GM19455 (cell line): ENCODE measurements around the gene CRACDL.
"Not testable (repeated sequence)": the region's sequence is repeated elsewhere in the genome, so short reads cannot be mapped to it uniquely, and the experiment has no call there.

Experiments
- ATAC-seq: cut with Tn5 transposase; IDR thresholded peaks from one replicate; pipeline ENCODE4 v1.9.1; 2021; ENCODE audit not compliant: unreplicated experiment

Gene CRACDL

DNA sequence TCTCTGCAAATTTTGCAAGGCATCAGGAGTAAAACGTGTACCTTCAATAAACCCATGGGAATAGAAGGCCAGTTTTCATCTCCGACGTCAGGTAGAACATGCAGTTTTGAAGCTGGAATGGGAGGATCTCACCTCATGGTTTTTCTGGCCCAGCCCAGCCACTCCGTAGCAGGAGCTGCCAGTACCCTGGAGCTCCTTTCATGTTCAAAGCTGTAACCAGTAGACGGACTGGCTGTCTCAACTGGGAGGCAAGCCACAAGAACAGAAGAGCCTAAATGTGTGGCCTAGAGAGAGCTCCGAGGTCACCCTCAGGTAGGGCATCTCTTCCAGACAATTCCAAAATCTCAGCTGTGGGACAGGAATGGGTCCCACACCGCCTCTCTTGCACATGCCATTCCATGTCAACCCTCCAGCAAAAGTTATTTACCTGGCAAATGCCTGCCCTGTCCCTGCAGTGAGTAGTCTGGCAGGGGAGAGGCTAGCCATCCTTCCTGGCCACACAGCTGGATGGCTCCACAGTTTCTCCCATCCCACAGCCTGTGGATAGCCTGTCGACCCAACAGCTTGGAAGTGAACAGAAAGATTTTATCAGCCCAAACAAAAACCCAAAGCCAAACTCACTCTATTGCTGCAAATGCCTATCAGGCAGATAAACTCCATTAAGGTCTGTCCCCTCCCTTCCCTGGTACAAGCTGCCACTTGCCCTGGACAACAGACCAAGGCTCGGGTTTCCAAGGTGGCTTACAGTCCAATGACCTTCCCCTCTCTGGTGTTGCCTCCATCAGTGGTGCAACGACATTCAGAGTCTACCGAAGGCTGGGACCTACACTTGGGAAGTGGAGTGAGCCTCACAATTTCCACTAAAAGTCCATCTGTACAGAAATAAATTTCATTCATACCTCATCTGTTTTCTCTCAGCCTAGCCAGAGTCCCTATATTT is 27.8 kb downstream of the CRACDL start:
- no peak for ATAC-seq

GRCh38 chr2:98907385-98907784 is 28.6 kb downstream of the CRACDL start:
- no peak for ATAC-seq

DNA sequence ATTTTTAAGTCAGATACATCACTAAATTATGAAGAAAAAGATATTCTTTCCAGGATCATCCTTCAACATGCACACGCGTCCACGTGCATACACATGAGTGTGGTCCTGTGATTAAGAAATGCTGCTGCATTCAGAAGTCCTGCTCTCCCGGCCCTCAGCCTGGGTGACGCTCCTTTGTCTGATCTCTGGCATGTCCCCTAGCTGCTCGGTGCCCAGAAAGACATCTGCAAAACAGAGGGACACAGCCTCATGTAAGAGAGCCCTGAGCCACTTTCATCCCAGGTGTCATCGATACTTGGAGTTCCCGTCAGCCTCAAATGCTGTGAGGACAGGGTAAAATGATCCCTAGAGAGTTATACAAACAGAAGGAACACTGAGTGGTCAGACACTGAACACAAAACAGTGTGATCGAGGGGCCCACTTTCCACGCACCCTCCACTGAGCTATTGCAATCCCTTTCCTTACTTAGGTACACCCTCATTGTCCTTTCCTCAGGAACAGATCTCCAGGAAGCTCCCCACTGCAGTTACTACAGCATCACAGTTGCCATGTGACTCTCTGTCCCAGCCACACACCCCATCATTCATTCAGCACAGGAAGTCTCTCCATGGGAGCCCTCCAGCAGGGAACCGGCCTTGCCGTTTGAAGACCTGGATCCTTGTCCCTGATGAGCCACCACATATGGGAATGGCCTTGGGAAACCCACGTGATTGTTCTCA is 32.1 kb downstream of the CRACDL start:
- ATAC-seq: no peak

GRCh38 chr2:98903064-98903355 is 33.0 kb downstream of the CRACDL start:
- no peak for ATAC-seq

DNA sequence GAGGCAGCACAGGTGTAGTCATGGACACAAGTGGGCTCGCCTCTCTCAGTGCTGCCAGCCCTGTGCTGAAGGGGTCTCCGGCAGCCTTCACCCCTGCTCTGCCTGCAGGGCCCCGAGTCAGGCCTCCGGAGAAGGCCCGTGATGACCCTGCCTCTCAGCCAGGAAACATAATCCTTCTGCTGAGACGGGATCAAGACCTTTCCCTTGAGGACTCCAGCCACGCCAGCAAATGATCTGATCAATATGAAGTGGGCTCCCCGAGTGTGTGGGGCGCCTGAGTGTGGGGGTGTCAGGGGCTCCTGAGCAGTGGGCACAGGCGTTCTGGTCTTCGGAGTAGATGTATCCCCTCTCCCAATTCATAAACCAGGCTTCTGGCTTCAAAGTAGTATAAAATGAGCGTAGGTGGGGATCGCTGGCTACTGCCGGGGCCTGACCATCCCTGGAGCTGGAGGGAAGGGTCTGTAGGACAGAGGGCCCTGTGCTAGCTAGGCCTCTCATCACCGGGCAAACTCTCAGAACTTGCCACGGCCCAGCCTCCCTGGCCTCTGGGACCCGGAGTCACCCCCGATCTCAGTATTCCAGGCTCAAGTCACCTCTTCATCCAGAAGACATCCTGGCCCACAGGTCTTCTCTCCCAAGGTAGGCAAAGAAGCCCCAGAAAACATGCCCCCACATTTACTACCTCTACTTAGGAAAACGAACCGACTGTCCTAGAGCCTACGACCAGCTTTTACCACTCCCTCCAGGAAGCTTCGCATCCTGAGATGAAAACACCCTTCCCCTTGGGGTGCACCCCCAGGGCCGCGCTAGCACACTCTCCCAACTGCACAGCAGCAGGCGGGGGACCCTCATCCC is 33.6 kb downstream of the CRACDL start:
- no peak for ATAC-seq

DNA sequence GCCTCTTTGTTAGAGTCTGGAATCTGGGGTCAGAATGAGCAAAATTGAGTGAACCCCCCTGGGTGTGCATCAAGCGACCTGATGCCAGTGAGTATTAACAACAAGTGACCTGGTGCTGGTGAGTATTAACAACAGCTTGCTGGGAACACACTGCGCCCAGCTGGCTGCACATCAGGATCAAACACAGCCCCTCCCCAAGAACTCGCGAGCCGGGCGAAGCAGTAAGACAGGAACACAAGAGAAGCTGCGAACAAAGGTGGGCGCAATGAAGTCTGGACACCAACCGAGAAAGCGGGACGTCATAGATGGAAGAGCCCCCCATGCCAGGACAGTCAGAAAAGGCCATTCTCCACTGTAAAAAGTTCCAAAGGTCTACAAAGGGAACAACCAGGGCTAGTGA is 34.3 kb downstream of the CRACDL start:
- no peak for ATAC-seq

DNA sequence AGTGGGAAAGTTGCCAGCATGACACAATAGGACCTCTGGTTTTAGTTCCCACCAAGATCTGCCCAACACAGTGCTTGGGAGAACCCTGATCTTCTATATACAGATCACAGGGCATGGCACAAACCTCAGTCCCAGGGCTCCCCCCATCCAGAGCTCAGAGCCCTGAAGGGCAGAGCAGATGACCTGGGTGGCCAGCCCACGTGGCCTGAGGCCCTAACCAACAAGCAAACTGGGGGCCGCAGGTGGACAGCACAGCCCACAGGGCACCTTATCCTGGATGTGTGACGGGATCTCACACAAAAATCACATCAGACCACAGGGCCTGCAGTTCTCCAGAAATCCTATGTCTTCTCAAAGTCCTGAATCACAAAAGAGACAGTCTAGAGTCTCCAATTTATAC is 34.7 kb downstream of the CRACDL start:
- no peak for ATAC-seq

GRCh38 chr2:98900721-98901120 is 35.3 kb downstream of the CRACDL start:
- no peak for ATAC-seq

DNA sequence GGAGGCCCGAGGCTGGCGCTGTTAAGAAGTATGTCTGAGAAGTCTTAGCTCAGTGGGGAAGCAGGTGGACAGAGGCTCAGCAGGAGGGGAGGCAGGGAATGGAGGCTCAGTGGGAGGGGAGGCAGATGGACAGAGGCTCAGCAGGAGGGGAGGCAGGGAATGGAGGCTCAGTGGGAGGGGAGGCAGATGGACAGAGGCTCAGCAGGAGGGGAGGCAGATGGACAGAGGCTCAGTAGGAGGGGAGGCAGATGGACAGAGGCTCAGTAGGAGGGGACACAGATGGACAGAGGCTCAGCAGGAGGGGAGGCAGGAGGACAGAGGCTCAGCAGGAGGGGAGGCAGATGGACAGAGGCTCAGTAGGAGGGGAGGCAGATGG is 36.3 kb downstream of the CRACDL start:
- ATAC-seq: not testable (repeated sequence)

DNA sequence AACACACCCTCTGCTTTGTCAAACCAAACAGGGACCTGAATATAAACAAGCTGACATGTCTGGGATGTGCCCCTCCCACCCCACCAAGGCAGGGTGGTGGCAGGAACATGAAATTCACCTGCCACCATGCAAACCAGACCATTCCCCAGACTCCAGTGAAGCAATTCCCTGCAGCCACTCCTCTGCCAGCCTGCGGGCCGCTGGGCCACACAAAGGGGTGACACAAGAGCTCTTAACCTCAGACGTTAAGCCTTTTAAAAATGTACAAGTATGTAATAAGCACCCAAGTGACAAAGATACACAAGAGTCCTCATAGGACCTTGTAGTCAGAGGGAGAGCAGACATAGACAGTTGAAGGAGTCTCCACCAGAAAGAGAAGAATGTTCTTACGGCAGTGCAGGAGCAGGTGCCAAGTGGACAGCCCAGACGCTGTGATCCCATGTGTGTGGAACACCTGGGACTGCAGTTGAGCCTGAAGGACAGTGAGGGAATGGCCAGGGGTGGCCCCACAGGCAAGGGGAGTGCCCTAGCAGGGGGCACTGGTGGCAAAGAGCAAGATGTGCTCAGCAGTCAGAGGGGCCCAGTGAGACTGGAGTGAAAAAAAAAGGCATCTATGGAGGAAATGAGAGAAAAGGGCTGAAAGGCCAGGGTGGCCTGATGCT is 36.9 kb downstream of the CRACDL start:
- ATAC-seq: no peak

DNA sequence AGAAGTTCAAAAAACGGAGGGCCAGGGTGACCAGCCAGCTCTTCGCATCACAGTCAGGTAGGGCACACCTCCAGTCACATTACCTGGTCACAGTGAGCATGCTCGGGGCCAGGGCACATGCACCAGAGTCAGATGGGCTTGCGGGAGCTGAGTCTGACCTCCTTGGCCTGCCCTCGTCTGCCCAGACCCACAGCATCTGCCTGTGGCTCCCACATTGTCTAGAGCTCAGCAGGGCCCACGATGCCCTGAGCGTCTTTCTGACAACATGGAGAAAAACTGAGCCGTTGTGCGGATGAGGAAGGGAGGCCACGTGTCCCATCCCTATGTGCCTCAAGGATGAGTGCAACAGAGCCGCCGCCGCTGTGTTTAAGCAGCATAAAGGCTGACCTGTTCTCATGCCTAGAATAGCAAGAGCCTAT is 37.6 kb downstream of the CRACDL start:
- ATAC-seq: no peak

DNA sequence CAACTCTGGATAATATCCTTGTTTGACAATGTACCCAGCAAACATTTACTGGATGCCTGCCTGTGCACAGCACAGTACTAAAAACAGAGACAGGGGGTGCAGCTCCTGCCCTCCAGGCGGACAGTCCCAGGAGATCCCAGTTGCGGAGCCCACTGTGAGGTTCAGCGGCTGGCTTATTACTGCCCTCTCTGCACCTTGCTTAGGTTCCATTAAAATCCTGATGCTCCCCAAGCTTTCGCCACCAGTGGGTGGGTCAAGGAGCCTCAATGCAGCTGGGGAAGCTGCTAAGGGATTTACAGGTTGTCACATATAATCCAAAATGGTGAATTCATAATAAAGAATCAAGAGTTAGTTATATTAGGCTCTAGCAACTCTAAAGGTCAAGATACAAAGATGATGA is 38.3 kb downstream of the CRACDL start:
- no peak for ATAC-seq

DNA sequence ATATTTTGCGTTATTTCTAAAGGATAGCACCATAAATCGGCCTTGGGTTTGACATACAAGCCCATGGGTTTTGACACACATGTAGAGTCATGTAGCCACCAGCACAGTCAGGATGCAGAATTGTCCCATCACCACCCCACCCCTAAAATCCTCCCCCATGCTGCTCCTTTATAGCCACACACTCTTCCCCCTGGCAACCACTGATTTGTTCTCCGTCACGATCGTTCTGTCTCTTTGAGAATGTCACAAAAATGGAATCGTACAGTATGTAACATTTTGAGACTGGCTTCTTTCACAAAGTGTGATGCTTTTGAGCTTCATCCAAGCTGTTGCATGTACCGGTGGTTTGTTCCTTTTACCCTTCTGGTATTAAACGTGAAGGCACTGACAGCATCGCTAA is 39.1 kb downstream of the CRACDL start:
- no peak for ATAC-seq

DNA sequence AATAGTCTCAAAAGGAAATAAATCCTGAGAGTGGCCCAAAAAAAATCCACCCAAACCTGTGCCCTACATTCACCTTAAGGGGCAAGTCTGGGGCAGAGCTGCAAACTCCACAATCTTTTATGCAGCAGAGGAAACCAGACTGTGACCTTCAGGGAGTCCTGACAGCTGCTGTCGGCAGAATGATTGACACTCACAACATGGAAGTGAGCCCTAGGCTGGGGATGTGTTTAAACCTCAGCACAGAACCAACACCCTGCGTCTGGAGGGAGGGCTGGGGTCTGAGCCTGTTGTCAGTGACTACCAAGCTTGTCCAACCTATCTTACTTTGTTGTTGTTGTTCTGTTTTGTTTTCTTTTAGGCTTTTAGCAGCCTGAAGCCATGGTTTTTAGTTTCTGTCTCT is 39.6 kb downstream of the CRACDL start:
- ATAC-seq: no peak

DNA sequence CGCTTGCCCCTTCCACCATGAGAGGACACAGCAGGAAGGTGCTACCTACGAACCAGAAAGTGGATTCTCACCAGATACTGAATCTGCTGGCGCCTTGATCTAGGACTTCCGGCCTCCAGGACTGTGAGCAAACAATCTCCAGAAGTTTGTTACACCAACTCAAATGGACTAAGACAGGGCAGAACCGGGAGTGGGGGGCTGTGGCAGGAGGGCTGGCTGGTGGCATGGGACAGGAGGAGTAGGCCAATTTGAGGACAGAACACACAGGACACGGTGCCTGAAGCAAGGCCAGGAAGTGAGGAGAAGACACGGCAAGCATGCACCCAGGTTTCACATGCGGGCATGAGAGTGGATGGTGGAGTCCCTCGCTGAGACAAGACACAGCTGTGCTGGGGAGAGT is 40.1 kb downstream of the CRACDL start:
- ATAC-seq: no peak

DNA sequence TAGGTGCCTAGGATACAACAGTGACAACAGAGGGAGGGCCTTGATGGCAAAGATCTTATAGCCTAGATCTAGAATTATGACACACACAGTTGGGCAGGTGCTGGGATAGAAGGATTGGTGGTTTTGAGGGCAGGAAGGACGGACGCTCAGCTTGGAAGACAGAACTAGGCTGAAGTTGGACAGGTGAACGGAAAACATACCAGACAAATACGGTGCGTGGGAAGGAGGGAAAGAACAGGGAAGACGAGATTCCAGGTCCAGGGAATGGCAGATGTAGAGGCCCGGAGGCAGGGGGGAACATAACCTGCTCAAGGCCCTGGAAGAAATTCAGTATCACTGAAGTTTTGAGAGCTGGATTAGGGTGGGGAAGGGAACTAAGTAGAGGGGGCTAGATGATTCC is 40.8 kb downstream of the CRACDL start:
- no peak for ATAC-seq

- no peak for ATAC-seq
Observed at GRCh38 chr2:98894331-98895000, 41.6 kb downstream of the CRACDL start.

- ATAC-seq: no peak
Observed at GRCh38 chr2:98893911-98894321, 42.1 kb downstream of the CRACDL start.

DNA sequence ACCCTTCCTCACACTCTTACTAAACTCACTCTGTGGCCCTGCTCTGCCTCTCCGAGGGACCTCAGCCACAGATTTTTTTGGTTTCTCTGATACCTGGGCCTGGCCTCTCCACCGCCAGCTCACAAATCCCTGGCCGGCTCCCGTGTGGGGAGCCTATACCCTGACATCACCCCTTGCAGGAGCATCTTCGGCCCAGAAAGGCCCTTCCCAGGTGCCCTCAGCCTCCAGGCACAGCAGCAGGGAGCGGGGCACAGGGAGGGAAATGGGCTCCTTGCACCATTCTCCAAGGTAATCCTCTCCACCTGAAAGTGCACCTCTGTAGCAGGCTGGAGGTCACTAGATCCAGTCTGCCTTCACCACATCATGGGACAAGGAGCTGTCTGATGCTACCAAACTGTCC is 43.2 kb downstream of the CRACDL start:
- ATAC-seq: no peak

GRCh38 chr2:98891591-98891990 is 44.4 kb downstream of the CRACDL start:
- no peak for ATAC-seq
